Activated naive CD4-positive, alpha-beta T cell treated with anti-CD3 and anti-CD28 coated beads, Interleukin-2, amount 50 U/mL, for 24 hours (primary cell): Measurements from ENCODE around the gene MAML3.
A peak's percentile ranks its signal among the peaks of the same experiment; 100 is the strongest.

Experiments
- H3K27ac Mint-ChIP-seq: one replicate; pipeline ENCODE4 v1.8.0; 2021; ENCODE audit warnings: mild to moderate bottlenecking, mixed read lengths
- H3K27me3 Mint-ChIP-seq: one replicate; pipeline ENCODE4 v1.8.0; 2021; ENCODE audit warnings: mixed read lengths
- H3K36me3 Mint-ChIP-seq: one replicate; pipeline ENCODE4 v1.8.0; 2021; ENCODE audit warnings: mixed read lengths
- H3K4me1 Mint-ChIP-seq: one replicate; pipeline ENCODE4 v1.8.0; 2021; ENCODE audit warnings: mixed read lengths
- H3K4me3 Mint-ChIP-seq: one replicate; pipeline ENCODE4 v1.8.0; 2021; ENCODE audit warnings: mild to moderate bottlenecking, mixed read lengths
- H3K9me3 Mint-ChIP-seq: one replicate; pipeline ENCODE4 v1.8.0; 2021; ENCODE audit warnings: mixed read lengths

MAML3 gene

GRCh38 chr4:140122891-140123290 lies 31.1 kb downstream of the MAML3 start:
- H3K4me3 Mint-ChIP-seq: peak overlapping the region; percentile 53
- peak overlapping the region; percentile 20 for H3K27ac Mint-ChIP-seq
- peaks cover 23% of the 10 kb centered on the region for H3K4me1 Mint-ChIP-seq
- H3K9me3 Mint-ChIP-seq: no peaks in the 10 kb centered on the region
- H3K36me3 Mint-ChIP-seq: peaks cover 2% of the 10 kb centered on the region
- no peaks in the 10 kb centered on the region for H3K27me3 Mint-ChIP-seq

DNA sequence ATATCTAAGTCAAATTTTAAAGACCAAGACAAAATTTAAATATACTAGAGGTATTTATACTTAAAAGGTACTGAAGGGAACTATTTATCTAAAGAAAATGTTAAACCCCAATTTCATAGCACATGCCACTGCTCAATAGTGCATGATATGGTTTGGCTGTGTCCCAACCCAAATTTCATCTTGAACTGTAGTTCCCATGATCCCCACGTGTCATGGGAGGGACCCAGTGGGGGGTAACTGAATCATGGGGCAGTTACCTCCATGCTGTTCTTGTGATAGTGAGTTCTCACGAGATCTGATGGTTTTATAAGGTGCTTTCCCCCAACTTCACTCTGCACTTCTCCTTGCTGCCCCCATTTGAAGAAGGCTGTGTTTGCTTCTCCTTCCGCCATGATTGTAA lies 32.3 kb downstream of the MAML3 start:
- Mint-ChIP-seq H3K27me3 (no peaks in the 10 kb centered on the region), H3K36me3 (peaks cover 2% of the 10 kb centered on the region), H3K4me3 (no peak overlapping the region), H3K9me3 (no peaks in the 10 kb centered on the region), H3K4me1 (peaks cover 31% of the 10 kb centered on the region), H3K27ac (no peak overlapping the region)

DNA sequence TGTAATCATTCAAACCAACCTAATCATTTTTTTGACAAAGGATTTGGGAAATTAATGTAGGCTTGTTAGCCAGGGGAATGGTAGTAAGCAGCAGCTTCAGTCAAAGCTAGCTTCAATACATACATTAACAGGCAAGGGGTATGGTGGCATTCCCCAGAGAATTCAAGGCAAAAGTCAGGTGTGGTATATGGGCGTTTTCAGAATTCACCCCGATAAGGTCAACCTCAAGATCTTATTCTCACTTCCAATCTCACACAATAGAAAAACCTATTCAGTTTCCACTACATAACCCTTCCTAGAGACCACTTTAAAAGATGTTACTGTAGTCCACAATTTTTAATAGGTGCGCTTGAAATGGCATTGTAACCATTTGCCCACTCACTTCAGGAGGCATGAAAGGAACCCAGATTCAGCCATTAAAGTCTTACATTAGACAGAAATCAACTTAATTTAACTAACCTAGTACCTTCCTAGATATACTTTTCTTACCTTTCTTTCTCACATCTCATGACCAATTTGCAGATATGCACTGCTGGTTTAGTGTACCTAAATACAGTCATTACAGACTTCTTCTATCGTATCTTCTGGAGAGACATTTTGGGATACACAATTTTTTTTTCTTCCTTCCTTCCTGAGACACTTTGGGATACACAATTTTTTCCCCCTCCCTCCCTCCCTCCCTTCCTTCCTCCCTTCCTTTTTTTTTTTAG lies 34.9 kb downstream of the MAML3 start:
- no peak overlapping the region for H3K4me3 Mint-ChIP-seq
- H3K27ac Mint-ChIP-seq: no peak overlapping the region
- no peaks in the 10 kb centered on the region for H3K9me3 Mint-ChIP-seq
- no peaks in the 10 kb centered on the region for H3K27me3 Mint-ChIP-seq
- H3K4me1 Mint-ChIP-seq: peaks cover 44% of the 10 kb centered on the region
- H3K36me3 Mint-ChIP-seq: no peaks in the 10 kb centered on the region

DNA sequence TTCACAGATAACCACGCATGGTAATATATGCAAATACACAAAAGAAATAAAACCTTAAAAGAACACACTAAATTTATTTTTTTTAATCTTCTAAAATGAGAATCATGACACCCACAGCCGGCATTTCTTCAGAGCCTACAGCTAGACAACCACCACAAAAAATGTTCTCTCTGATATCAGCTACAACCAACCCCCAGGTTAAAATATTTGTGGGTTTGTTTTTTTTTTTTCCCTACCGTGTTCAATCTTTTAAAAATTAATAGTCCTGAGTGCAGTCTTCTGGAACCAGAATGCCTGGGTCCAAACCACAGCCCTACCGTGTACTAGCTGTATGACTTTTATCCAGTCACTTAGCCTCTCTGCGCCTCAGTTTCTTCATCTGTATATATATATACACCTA lies 36.0 kb downstream of the MAML3 start:
- H3K36me3 Mint-ChIP-seq: no peaks in the 10 kb centered on the region

DNA sequence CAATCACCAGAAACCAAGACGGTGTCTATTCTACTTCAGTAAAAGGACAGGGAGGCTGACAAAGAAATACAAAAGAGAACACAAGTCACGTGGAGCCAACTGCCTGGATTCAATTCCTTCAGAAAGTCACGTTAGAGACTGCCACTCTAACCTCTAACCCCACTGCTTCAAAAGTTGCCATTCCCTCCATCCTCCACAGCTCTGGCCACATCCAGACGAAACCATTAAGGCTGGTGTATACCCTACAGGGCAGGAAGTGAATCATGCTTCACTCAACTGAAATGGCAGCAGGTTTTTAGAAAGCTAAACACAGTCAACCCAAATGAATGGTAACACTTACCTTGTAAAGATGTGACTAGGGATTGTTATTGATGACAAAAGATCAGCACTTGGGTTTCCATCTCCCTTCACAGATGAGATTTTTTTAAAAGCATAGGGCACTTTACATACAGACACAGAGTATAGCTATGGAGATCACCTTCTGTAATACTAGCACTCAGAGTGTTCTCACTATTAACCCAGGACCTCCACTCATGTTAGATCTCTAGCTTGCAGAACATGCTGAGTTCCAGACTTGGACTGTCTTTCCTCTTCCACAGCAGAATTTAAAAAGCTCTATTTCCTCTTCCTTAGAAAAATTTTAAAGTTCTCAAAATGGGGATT lies 37.4 kb downstream of the MAML3 start:
- no peaks in the 10 kb centered on the region for H3K27me3 Mint-ChIP-seq
- H3K4me3 Mint-ChIP-seq: peak overlapping the region; percentile 6
- H3K36me3 Mint-ChIP-seq: no peaks in the 10 kb centered on the region
- no peaks in the 10 kb centered on the region for H3K9me3 Mint-ChIP-seq
- peaks cover 29% of the 10 kb centered on the region for H3K4me1 Mint-ChIP-seq
- H3K27ac Mint-ChIP-seq: no peak overlapping the region

More for the DNA sequence above, 36.0 kb downstream of the MAML3 start:
- H3K4me1 Mint-ChIP-seq: peaks cover 32% of the 10 kb centered on the region
- H3K27ac Mint-ChIP-seq: no peak overlapping the region
- H3K27me3 Mint-ChIP-seq: no peaks in the 10 kb centered on the region
- no peak overlapping the region for H3K4me3 Mint-ChIP-seq
- H3K9me3 Mint-ChIP-seq: no peaks in the 10 kb centered on the region

DNA sequence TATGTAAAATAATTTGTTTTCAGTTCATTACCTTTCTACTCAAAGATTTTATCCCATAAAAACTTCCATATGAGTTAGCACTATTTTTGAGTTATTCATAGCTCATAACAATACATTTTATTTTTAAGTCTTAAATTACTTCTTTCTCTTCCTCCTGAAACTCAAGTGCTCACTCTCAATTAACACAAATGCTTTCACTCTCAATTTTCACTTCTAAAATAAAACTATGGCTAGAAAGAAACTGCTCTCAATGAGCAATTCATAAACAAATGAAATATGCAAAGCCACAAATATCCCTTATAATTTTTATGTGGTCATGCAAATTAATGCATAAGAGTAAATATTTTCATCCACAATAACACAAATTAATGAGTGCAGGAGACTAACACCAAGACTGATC lies 38.8 kb downstream of the MAML3 start:
- Mint-ChIP-seq H3K4me3 (peak overlapping the region; percentile 11), H3K4me1 (peaks cover 29% of the 10 kb centered on the region), H3K27me3 (no peaks in the 10 kb centered on the region), H3K36me3 (no peaks in the 10 kb centered on the region), H3K27ac (no peak overlapping the region), H3K9me3 (no peaks in the 10 kb centered on the region)

- no peaks in the 10 kb centered on the region for H3K9me3 Mint-ChIP-seq
- no peak overlapping the region for H3K4me3 Mint-ChIP-seq
- H3K4me1 Mint-ChIP-seq: peaks cover 28% of the 10 kb centered on the region
- H3K36me3 Mint-ChIP-seq: no peaks in the 10 kb centered on the region
- no peaks in the 10 kb centered on the region for H3K27me3 Mint-ChIP-seq
- no peak overlapping the region for H3K27ac Mint-ChIP-seq
Observed at GRCh38 chr4:140113653-140114052, 40.3 kb downstream of the MAML3 start.

GRCh38 chr4:140112576-140112975 lies 41.4 kb downstream of the MAML3 start:
- H3K36me3 Mint-ChIP-seq: no peaks in the 10 kb centered on the region
- H3K4me1 Mint-ChIP-seq: peaks cover 34% of the 10 kb centered on the region
- no peak overlapping the region for H3K4me3 Mint-ChIP-seq
- H3K9me3 Mint-ChIP-seq: no peaks in the 10 kb centered on the region
- no peak overlapping the region for H3K27ac Mint-ChIP-seq
- no peaks in the 10 kb centered on the region for H3K27me3 Mint-ChIP-seq

DNA sequence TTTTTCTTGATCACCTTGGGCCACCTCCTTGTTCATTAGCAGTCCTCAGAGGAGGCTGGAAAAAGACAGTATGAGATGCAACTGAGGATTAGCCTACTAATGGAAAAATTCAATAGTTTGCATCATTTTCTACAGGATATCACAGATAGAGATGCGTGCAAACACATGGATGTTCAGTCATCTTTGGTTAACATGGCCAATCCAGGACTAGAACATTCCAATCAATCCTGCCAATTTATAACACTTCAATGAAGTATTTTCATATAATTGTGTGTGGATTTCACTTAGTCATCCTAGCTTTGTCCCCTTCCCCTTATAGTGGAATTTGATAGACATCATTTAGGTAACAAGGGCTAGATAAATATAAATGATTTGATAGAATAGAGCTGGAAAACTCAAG lies 42.7 kb downstream of the MAML3 start:
- Mint-ChIP-seq H3K4me1 (peaks cover 23% of the 10 kb centered on the region), H3K4me3 (no peak overlapping the region), H3K27me3 (no peaks in the 10 kb centered on the region), H3K27ac (no peak overlapping the region), H3K36me3 (no peaks in the 10 kb centered on the region), H3K9me3 (no peaks in the 10 kb centered on the region)

GRCh38 chr4:140110542-140111215 lies 43.3 kb downstream of the MAML3 start:
- H3K4me3 Mint-ChIP-seq: no peak overlapping the region
- H3K36me3 Mint-ChIP-seq: no peaks in the 10 kb centered on the region
- H3K27ac Mint-ChIP-seq: no peak overlapping the region
- H3K9me3 Mint-ChIP-seq: no peaks in the 10 kb centered on the region
- peaks cover 19% of the 10 kb centered on the region for H3K4me1 Mint-ChIP-seq
- H3K27me3 Mint-ChIP-seq: no peaks in the 10 kb centered on the region

DNA sequence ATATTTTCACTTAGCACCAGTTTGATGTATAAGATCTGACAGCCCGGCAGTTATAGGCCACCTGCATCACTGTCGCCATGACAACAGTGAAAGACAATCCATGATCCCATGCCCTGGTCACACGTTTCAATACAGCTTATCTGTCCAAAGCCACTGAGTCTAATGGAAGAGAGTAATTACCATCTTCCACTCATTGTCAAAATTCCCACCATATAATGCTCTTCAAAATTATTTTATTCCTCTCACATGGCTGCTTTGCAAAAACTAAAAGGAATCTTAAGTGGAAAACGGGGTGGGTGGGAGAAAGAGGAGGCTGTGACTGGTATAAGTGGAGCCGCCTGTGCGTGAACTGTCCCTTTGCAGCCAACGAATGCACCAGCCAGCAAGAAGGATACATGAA lies 44.2 kb downstream of the MAML3 start:
- no peaks in the 10 kb centered on the region for H3K9me3 Mint-ChIP-seq
- no peaks in the 10 kb centered on the region for H3K36me3 Mint-ChIP-seq
- peaks cover 11% of the 10 kb centered on the region for H3K4me1 Mint-ChIP-seq
- H3K27me3 Mint-ChIP-seq: no peaks in the 10 kb centered on the region
- no peak overlapping the region for H3K27ac Mint-ChIP-seq
- H3K4me3 Mint-ChIP-seq: no peak overlapping the region

- Mint-ChIP-seq H3K4me3 (no peak overlapping the region), H3K9me3 (no peaks in the 10 kb centered on the region), H3K27me3 (no peaks in the 10 kb centered on the region), H3K27ac (no peak overlapping the region), H3K4me1 (peaks cover 11% of the 10 kb centered on the region), H3K36me3 (no peaks in the 10 kb centered on the region)
Observed at GRCh38 chr4:140109292-140109691, 44.7 kb downstream of the MAML3 start.

- Mint-ChIP-seq H3K36me3 (no peaks in the 10 kb centered on the region), H3K4me3 (no peak overlapping the region), H3K9me3 (no peaks in the 10 kb centered on the region), H3K4me1 (peaks cover 13% of the 10 kb centered on the region), H3K27ac (no peak overlapping the region), H3K27me3 (no peaks in the 10 kb centered on the region)
Observed at GRCh38 chr4:140108713-140109230, 45.2 kb downstream of the MAML3 start.

DNA sequence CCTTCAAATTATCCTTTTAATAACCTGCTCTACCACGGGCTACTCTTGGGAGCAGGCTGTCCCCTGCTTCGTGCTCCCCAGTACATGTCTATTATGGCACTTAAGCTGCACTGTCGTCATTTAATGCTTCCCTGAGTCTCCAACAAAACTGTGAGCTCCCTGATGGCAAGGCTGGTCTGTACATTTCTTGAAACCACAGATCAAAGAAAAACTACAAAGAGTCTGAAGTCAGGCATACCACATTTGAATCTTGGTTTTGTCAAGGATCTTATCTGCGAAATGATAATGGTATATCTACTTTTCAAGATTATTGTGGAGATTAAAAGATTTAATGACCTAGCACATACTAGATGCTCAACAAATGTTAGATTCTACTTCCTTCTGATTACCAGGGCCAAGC lies 45.7 kb downstream of the MAML3 start:
- Mint-ChIP-seq H3K9me3 (no peaks in the 10 kb centered on the region), H3K36me3 (no peaks in the 10 kb centered on the region), H3K27ac (no peak overlapping the region), H3K27me3 (no peaks in the 10 kb centered on the region), H3K4me3 (no peak overlapping the region), H3K4me1 (peaks cover 18% of the 10 kb centered on the region)

DNA sequence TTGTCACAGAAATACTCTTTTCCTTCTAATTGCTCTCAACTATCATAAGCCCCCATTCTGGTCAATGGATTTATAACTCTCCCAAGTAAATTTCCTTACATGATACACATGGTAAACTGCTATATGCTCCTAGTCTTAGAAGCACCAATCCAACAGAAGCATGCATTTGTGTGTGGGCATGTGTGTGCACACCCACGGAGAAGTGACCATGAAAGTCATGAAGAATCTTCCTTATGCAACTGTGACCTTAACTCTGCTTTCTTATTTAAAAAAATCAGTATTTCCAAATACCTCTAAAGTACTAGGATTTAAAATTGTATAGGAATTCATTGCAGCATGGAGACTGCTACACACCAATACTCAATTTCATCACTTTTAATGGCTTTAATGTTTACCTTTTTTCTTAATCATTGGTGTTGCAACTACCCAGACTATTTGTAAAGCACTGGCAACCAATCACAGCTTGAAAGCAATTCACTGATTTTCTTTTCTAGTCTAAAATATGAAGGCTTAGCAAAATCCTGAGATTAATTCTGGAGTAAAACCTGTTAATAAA lies 47.6 kb downstream of the MAML3 start:
- H3K27me3 Mint-ChIP-seq: no peaks in the 10 kb centered on the region
- H3K4me1 Mint-ChIP-seq: peaks cover 28% of the 10 kb centered on the region
- no peaks in the 10 kb centered on the region for H3K36me3 Mint-ChIP-seq
- H3K27ac Mint-ChIP-seq: no peak overlapping the region
- H3K4me3 Mint-ChIP-seq: no peak overlapping the region
- H3K9me3 Mint-ChIP-seq: no peaks in the 10 kb centered on the region

GRCh38 chr4:140105436-140105835 lies 48.5 kb downstream of the MAML3 start:
- Mint-ChIP-seq H3K9me3 (no peaks in the 10 kb centered on the region), H3K36me3 (no peaks in the 10 kb centered on the region), H3K4me1 (peaks cover 33% of the 10 kb centered on the region), H3K27ac (no peak overlapping the region), H3K27me3 (no peaks in the 10 kb centered on the region), H3K4me3 (no peak overlapping the region)
